ENCODE measurements around the gene MMS19.

DNA sequence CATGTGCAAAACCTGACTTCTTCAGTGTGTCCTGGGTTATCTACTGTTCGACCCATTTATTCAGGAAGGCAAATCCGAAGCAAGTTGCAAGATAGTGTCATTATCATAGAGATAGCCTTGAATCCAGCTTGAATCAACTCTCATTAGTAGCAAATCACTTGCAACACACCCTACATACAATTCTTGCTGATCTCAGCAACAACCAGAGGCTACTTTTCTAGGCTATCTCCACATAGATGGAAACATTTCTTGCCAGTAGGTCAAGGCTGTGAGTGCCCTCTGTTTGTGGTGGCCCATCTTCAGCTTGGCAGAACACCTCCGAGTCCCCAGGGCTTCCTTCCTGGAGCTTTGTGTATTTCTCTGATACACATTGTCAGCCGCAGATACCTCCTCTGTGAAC, 12.5 kb upstream of the MMS19 start:
- TF ChIP-seq, protein P1, sequence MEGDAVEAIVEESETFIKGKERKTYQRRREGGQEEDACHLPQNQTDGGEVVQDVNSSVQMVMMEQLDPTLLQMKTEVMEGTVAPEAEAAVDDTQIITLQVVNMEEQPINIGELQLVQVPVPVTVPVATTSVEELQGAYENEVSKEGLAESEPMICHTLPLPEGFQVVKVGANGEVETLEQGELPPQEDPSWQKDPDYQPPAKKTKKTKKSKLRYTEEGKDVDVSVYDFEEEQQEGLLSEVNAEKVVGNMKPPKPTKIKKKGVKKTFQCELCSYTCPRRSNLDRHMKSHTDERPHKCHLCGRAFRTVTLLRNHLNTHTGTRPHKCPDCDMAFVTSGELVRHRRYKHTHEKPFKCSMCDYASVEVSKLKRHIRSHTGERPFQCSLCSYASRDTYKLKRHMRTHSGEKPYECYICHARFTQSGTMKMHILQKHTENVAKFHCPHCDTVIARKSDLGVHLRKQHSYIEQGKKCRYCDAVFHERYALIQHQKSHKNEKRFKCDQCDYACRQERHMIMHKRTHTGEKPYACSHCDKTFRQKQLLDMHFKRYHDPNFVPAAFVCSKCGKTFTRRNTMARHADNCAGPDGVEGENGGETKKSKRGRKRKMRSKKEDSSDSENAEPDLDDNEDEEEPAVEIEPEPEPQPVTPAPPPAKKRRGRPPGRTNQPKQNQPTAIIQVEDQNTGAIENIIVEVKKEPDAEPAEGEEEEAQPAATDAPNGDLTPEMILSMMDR (IDR thresholded peaks at IDR 0.05), result no peak
- no peak for TF ChIP-seq POLR2A (IDR thresholded peaks at IDR 0.05)
